Gastroesophageal sphincter (tissue), 3 donors: Measurements from ENCODE around the gene CD9.

Source experiments
- POLR2A ChIP-seq, 2 donors: fragments of 450-650 bp; IDR thresholded peaks; one replicate each; pipeline ENCODE4 v1.6.1; 2017; ENCODE audit warnings: antibody characterized with exemption in 2 of 2, mild to moderate bottlenecking in 2 of 2, moderate library complexity in 1 of 2
- POLR2AphosphoS5 ChIP-seq: sonication (generic); formaldehyde crosslinking; IDR thresholded peaks from one replicate; pipeline ENCODE4 v1.6.1; 2017; ENCODE audit warnings: antibody characterized with exemption
- TF ChIP-seq, protein P1 (sequence below), 4 experiments: fragments of 200-600 bp in 2 of 4; fragments of 450-650 bp in 2 of 4; sonication (generic) in 1 of 4; IDR thresholded peaks; one replicate each; pipeline ENCODE4 v1.5.1; 2017 to 2019; ENCODE audit warnings: antibody characterized with exemption in 4 of 4, mild to moderate bottlenecking in 2 of 4, moderate library complexity in 2 of 4

GRCh38 chr12:6234906-6235305, 34.7 kb downstream of the CD9 start:
- TF ChIP-seq POLR2A (IDR thresholded peaks at IDR 0.05) (no peak), POLR2AphosphoS5 (no peak)
- TF ChIP-seq, protein P1, sequence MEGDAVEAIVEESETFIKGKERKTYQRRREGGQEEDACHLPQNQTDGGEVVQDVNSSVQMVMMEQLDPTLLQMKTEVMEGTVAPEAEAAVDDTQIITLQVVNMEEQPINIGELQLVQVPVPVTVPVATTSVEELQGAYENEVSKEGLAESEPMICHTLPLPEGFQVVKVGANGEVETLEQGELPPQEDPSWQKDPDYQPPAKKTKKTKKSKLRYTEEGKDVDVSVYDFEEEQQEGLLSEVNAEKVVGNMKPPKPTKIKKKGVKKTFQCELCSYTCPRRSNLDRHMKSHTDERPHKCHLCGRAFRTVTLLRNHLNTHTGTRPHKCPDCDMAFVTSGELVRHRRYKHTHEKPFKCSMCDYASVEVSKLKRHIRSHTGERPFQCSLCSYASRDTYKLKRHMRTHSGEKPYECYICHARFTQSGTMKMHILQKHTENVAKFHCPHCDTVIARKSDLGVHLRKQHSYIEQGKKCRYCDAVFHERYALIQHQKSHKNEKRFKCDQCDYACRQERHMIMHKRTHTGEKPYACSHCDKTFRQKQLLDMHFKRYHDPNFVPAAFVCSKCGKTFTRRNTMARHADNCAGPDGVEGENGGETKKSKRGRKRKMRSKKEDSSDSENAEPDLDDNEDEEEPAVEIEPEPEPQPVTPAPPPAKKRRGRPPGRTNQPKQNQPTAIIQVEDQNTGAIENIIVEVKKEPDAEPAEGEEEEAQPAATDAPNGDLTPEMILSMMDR (IDR thresholded peaks at IDR 0.05), result no peak
